AG10803 (cell line): Measurements from ENCODE around the gene GALNTL6.

Experiments used
- DNase-seq: peaks from one replicate; pipeline ENCODE4 v3.0.0; 2010; ENCODE audit warnings: low read depth
- H3K4me3 ChIP-seq: 2 replicates; pipeline ENCODE4 v1.5.1; 2011; ENCODE audit warnings: mild to moderate bottlenecking, low read length, control low read depth
- CTCF ChIP-seq: conservative IDR thresholded peaks from 2 replicates; pipeline ENCODE4 v1.5.1; 2011; ENCODE audit warnings: mild to moderate bottlenecking, low read length, control low read depth, inconsistent platforms

The GALNTL6 gene

DNA sequence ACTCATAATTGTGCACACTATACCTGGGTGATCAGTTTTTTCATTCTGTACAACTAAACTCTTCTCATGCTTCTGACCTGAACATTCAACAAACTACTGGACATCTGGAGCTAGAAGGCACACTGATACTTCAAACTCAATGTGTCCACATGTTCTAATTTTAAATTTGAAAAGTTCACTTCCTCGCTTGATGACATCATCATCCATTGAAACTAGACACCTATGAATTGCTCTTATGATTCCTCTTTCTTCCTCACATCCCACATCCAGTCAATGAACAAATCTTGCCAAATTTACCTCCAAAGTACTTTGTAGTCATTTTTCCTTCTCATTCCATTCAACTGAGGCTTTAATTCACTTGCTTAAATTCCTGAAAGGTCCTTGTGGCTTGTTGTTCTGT is 549.4 kb downstream of the GALNTL6 start:
- DNase-seq, result no peak
- TF ChIP-seq CTCF, result no peak
- H3K4me3 ChIP-seq, result no peak overlapping the region

DNA sequence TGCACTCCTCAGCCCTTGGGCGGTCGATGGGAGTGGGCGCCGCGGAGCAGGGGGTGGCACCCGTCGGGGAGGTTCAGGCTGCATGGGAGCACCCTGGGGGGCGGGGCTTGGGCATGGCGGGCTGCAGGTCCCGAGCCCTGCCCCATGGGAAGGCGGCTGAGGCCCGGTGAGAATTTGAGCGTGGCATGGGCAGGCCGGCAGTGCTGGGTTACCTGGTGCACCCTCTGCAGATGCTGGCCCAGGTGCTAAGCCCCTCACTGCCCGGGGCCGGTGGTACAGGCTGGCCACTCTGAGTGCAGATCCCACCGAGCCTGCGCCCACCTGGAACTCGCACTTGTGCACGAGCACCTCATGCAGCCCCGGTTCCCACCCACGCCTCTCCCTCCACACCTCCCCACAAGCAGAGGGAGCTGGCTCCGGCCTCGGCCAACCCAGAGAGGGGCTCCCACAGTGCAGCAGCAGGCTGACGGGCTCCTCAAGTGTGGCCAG is 556.3 kb downstream of the GALNTL6 start:
- no peak overlapping the region for H3K4me3 ChIP-seq
- no peak for DNase-seq
- no peak for TF ChIP-seq CTCF

GRCh38 chr4:172377486-172378140 is 564.4 kb downstream of the GALNTL6 start:
- no peak overlapping the region for H3K4me3 ChIP-seq
- no peak for DNase-seq
- TF ChIP-seq CTCF, result no peak

GRCh38 chr4:172379834-172380233 is 566.6 kb downstream of the GALNTL6 start:
- no peak overlapping the region for H3K4me3 ChIP-seq
- DNase-seq, result no peak
- no peak for TF ChIP-seq CTCF

- no peak for DNase-seq
- no peak for TF ChIP-seq CTCF
- H3K4me3 ChIP-seq, result no peak overlapping the region
Measured at GRCh38 chr4:172390331-172390730, 577.1 kb downstream of the GALNTL6 start.

DNA sequence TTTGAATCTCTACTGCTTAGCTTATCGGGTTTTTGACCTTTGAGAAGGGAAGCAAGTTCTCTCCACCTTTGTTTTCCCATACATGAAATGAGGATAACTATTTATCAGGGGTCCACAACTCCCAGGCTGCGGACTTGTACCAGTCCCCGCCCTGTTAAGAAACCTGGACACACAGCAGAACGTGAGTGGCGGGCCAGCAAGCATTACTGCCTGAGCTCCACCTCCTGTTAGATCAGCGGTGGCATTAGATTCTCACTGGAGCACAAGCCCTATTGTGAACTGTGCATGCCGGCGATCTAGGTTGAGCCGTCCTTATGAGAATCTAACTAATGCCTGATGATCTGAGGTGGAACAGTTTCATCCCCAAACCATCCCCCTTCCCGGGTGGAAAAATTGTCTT is 579.5 kb downstream of the GALNTL6 start:
- DNase-seq, result no peak
- TF ChIP-seq CTCF, result no peak
- H3K4me3 ChIP-seq, result no peak overlapping the region

DNA sequence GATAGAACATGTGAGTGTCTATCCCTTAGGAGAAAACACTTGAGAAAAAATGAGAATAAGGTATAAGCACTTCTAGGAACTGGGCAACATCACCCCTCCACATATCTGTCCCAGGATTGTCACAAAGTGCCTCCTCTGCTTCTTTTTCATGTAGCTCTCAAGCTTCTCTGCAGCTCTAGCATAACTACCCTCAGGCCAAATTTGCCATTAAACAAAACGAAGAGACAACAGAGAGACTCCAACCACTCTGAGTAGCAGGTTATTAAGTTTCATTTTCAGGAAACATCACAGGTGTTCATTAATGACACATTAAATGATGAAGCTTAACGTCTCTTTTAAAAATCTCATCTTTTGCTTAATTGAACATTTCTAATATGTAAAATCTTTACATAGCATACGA is 580.0 kb downstream of the GALNTL6 start:
- no peak overlapping the region for H3K4me3 ChIP-seq
- DNase-seq, result no peak
- TF ChIP-seq CTCF, result no peak
